Neural progenitor cell (in vitro differentiated cells): Measurements from ENCODE around the gene HSBP1L1.

Experiments
- CTCF ChIP-seq: fragments of 200-600 bp; sonication (generic); IDR thresholded peaks from 2 replicates; pipeline ENCODE4 v1.5.1; 2017; ENCODE audit warnings: antibody characterized with exemption, mild to moderate bottlenecking
- EZH2phosphoT487 ChIP-seq: fragments of 200-600 bp; sonication (generic); IDR thresholded peaks from 2 replicates; pipeline ENCODE4 v1.6.1; 2017; ENCODE audit warnings: antibody characterized with exemption

GRCh38 chr18:79938196-79938595 lies 26.2 kb upstream of the HSBP1L1 start:
- TF ChIP-seq CTCF = no peak
- TF ChIP-seq EZH2phosphoT487 = no peak
